Measurements from ENCODE around the gene LY86. TPM values are rescaled to one million over a fixed set of nuclear protein-coding genes. Genes with fewer than 3 reads are reported as not detected.

LY86 gene
- total and polyA plus RNA-seq, 2 of the 13 experiments (the other 11 are each of a cell fraction or from before 2014, with no cell fraction given) = not detected

- peak; percentile 6; the same call in 1 of the 2 replicates for TF ChIP-seq PAXIP1 (CRISPR knock-in tag; conservative IDR thresholded peaks at IDR 0.05)
- no peak for TF ChIP-seq PPARG (CRISPR knock-in tag; conservative IDR thresholded peaks at IDR 0.05)
- TF ChIP-seq ZFP62 (CRISPR knock-in tag; IDR thresholded peaks at IDR 0.05) = no peak
- 0 out of 2 replicates have a peak, but pooled peaks have one; percentile 32 for TF ChIP-seq MTF2 (CRISPR knock-in tag; IDR thresholded peaks at IDR 0.05; ENCODE audit: borderline replicate concordance)
- 0 out of 2 replicates have a peak, but pooled peaks have one; percentile 22 for TF ChIP-seq SKIL (CRISPR knock-in tag; IDR thresholded peaks at IDR 0.05; ENCODE audit: borderline replicate concordance)
- peak; percentile 34; the same call in 1 of the 2 replicates for TF ChIP-seq ZBTB25 (CRISPR knock-in tag; IDR thresholded peaks at IDR 0.05)
- no peak for TF ChIP-seq PHB2 (IDR thresholded peaks at IDR 0.05; ENCODE audit: partially characterized antibody)
- no peak for TF ChIP-seq EP300 (IDR thresholded peaks at IDR 0.05; ENCODE audit: low read depth in 2 of 2, low read length in 2 of 2)
- no peak for TF ChIP-seq EP300 (CRISPR knock-in tag; IDR thresholded peaks at IDR 0.05; ENCODE audit: borderline replicate concordance)
- 0 out of 2 replicates have a peak, but pooled peaks have one; percentile 30 for TF ChIP-seq ZBTB7B (CRISPR knock-in tag; IDR thresholded peaks at IDR 0.05)
- TF ChIP-seq SIN3A (IDR thresholded peaks at IDR 0.05; ENCODE audit: borderline replicate concordance, low read depth, low read length) = no peak
- peak; percentile 86 for TF ChIP-seq HNF1B (CRISPR knock-in tag; IDR thresholded peaks at IDR 0.05)
- TF ChIP-seq ZSCAN29 (CRISPR knock-in tag; conservative IDR thresholded peaks at IDR 0.05) = peak; percentile 58; the same call in 1 of the 2 replicates
- peak; percentile 39; the same call in 1 of the 2 replicates for TF ChIP-seq ZFX (CRISPR knock-in tag; IDR thresholded peaks at IDR 0.05; ENCODE audit: low read depth)
- 0 out of 2 replicates have a peak, but pooled peaks have one; percentile 24 for TF ChIP-seq MXD3 (CRISPR knock-in tag; IDR thresholded peaks at IDR 0.05)
- peak; percentile 77 for TF ChIP-seq GATAD2A (CRISPR knock-in tag; IDR thresholded peaks at IDR 0.05)
- no peak for TF ChIP-seq CCAR2 (optimal IDR thresholded peaks at IDR 0.05; ENCODE audit: low read depth, low read length)
These were observed 98.5 kb downstream of the LY86 start (continued) for GRCh38 chr6:6686748-6687601.
